PC-3 (cell line): ENCODE results near the gene RABGAP1. TPM values are rescaled to one million over a fixed set of nuclear protein-coding genes. Genes with fewer than 3 reads are reported as not detected.
A peak's percentile ranks its signal among the peaks of the same experiment; 100 is the strongest.
"Not testable (repeated sequence)": the region's sequence is repeated elsewhere in the genome, so short reads cannot be mapped to it uniquely, and the experiment has no call there.

Experiments
- ATAC-seq: fragments of 200-7000 bp; cut with Tn5 transposase; 2 replicates; pipeline ENCODE4 v1.9.1; 2020; ENCODE audit warnings: mild to moderate bottlenecking, moderate library complexity
- BruUV-seq: library from RNA; stranded (reverse); fragments of 400-500 nt; replicated peaks from 2 replicates; lab custom pipeline; 2021; lab: Mats Ljungman, UMichigan
- CTCF ChIA-PET: fragments of 300-600 bp; sonication (Branson Sonifier 250); formaldehyde crosslinking; loops from one replicate; lab custom pipeline; 2022; ENCODE audit warnings: antibody characterized with exemption; lab: Charles Lee
- POLR2A ChIA-PET: fragments of 300-600 bp; sonication (Branson Sonifier 250); formaldehyde crosslinking; loops from one replicate; lab custom pipeline; 2022; ENCODE audit warnings: antibody characterized with exemption; ENCODE audit not compliant: unreplicated experiment; lab: Charles Lee
- DNase-seq: peaks from one replicate; pipeline ENCODE4 v3.0.0-alpha.2; 2015
- H2AFZ ChIP-seq: fragments of 300-600 bp; sonication (generic); 2 replicates; pipeline ENCODE4 v1.6.0; 2016; ENCODE audit warnings: antibody characterized with exemption, low read length
- H3F3A ChIP-seq: fragments of 300-600 bp; sonication (generic); one replicate; pipeline ENCODE4 v1.6.0; 2017; ENCODE audit warnings: antibody characterized with exemption, low read length, control low read depth, mild to moderate bottlenecking; ENCODE audit not compliant: unreplicated experiment
- H3K27ac ChIP-seq: fragments of 300-600 bp; sonication (generic); 2 replicates; pipeline ENCODE4 v1.5.1; 2016; ENCODE audit warnings: mild to moderate bottlenecking, low read length
- H3K27me3 ChIP-seq: fragments of 300-600 bp; sonication (generic); 2 replicates; pipeline ENCODE4 v1.6.1; 2016; ENCODE audit warnings: low read length, mixed read lengths
- H3K36me3 ChIP-seq: fragments of 300-600 bp; sonication (generic); 2 replicates; pipeline ENCODE4 v1.6.1; 2016; ENCODE audit warnings: low read depth, mixed run types, low read length, mixed read lengths
- H3K4me1 ChIP-seq: fragments of 300-600 bp; sonication (generic); 2 replicates; pipeline ENCODE4 v1.5.1; 2016; ENCODE audit warnings: low read length; ENCODE audit not compliant: insufficient read depth
- H3K4me2 ChIP-seq: fragments of 300-600 bp; sonication (generic); 2 replicates; pipeline ENCODE4 v1.6.0; 2016; ENCODE audit warnings: low read length
- H3K4me3 ChIP-seq: fragments of 300-600 bp; sonication (generic); 2 replicates; pipeline ENCODE4 v1.5.1; 2016; ENCODE audit warnings: mild to moderate bottlenecking, low read length, mixed read lengths
- H3K79me2 ChIP-seq: fragments of 300-600 bp; sonication (generic); 2 replicates; pipeline ENCODE4 v1.6.1; 2017; ENCODE audit warnings: low read length, mixed read lengths
- H3K9ac ChIP-seq: fragments of 300-600 bp; sonication (generic); 2 replicates; pipeline ENCODE4 v1.6.0; 2016; ENCODE audit warnings: mild to moderate bottlenecking, low read length
- H3K9me2 ChIP-seq: fragments of 300-600 bp; sonication (generic); replicated peaks from 2 replicates; pipeline ENCODE4 v1.6.1; 2016; ENCODE audit warnings: mixed run types, low read length, mixed read lengths
- H3K9me3 ChIP-seq: fragments of 300-600 bp; sonication (generic); 2 replicates; pipeline ENCODE4 v1.6.1; 2016; ENCODE audit warnings: low read length, mixed read lengths
- H4K20me1 ChIP-seq: fragments of 300-600 bp; sonication (generic); 2 replicates; pipeline ENCODE4 v1.6.1; 2016; ENCODE audit warnings: low read length, mixed read lengths
- EZH2 ChIP-seq: fragments of 300-600 bp; sonication (generic); IDR thresholded peaks from one replicate; pipeline ENCODE4 v1.6.1; 2017; ENCODE audit warnings: antibody characterized with exemption, mild to moderate bottlenecking, low read length; ENCODE audit not compliant: unreplicated experiment
- EZH2phosphoT487 ChIP-seq: fragments of 300-600 bp; sonication (generic); IDR thresholded peaks from 2 replicates; pipeline ENCODE4 v1.6.1; 2018; ENCODE audit warnings: mild to moderate bottlenecking, antibody characterized with exemption, low read length, borderline replicate concordance
- intact Hi-C: fragments of 100-400 bp; cut with micrococcal nuclease; formaldehyde crosslinking; loops from 2 replicates; pipeline ENCODE4 v1.9.0; 2023
- total RNA-seq: library from RNA; depleted of rRNA; stranded (reverse); fragments of >200 nt; gene quantifications from 2 replicates; pipeline ENCODE4 v1.2.3, GENCODE V29; 2014
- TF ChIP-seq, protein P1 (sequence below): fragments of 300-600 bp; sonication (generic); conservative IDR thresholded peaks from 2 replicates; pipeline ENCODE4 v1.5.1; 2017; ENCODE audit warnings: antibody characterized with exemption, low read depth, mild to moderate bottlenecking, low read length

RABGAP1 gene
- total RNA-seq, 1 experiment from 2014 or later: 16.5 TPM

DNA sequence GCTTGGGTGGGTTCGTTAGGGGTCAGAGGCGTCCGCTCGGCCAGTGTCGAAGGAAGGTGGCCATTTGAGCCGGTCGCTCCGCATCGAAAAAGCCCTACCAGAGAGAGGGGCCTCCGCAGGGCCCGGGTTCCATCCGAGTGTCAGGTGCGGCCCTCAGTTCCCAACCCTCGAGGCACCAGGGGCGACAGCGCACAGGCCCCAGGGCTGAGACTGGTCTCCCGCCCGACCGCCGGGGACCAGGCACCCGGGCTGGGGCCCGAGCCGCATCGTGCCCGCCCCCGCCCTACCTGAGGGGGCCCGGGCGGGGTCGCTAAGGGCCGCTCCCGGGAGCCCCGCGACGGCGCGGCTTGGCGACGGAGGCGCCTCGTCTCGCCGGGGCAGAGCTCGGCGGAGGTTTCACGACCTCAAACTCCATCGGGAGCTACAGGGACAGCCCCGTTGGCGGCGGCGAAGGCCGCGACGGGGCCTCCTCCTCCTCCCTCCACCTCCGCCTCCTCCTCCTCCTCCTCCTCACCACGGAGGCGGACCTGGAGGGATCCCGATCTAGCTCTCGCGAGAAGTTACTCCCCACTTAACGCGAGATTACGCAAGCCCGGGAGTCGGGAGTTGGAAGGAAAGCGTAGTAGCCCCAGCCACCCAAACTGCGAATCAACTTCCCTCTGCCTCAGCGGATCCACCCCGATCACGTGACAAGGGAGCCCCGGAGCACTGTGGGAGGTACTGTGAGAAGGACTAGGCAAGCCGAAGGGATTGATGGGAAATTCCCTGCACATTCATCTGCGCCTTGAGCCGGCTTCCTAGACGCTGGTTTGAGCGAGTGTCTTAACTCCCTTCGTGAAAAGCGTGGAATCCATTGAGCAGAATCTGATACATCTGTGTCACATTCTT, 35.8 kb upstream of the RABGAP1 start, which contains the start of gene RC3H2:
Gene RC3H2, minus strand, starts transcription at position 537 of the 888 bp plus-strand sequence. CDS start 7,850 bp downstream, outside the sequence.
- H3K9ac ChIP-seq: peak within 1 kb of the TSS; percentile 99

DNA sequence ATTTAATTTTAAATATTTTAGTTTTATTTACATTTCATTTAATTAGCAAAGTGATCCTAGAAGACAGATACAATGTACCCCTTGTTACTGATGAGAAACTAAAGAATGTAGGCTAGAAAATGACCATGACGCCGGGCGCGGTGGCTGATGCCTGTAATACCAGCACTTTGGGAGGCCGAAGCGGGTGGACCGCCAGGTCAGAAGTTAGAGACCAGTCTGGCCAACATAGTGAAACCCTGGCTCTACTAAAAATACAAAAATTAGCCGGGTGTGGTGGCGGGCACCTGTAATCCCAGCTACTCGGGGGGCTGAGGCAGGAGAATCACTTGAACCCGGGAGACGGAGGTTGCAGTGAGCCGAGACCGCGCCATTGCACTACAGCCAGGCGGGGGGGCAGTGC, 34.7 kb upstream of the RABGAP1 start:
- H3K9me3 ChIP-seq, CTCF ChIA-PET, BruUV-seq, H3K4me1 ChIP-seq, H3K4me2 ChIP-seq, H3K27me3 ChIP-seq, ATAC-seq, intact Hi-C loops, DNase-seq, H3K9ac ChIP-seq, H3K36me3 ChIP-seq, POLR2A ChIA-PET, H2AFZ ChIP-seq, H4K20me1 ChIP-seq, H3K27ac ChIP-seq, H3K4me3 ChIP-seq, H3K9me2 ChIP-seq, H3F3A ChIP-seq: not testable (repeated sequence)
- H3K79me2 ChIP-seq: peaks cover 65% of the 10 kb centered on the region

More for the DNA sequence above, 35.8 kb upstream of the RABGAP1 start, which contains the start of gene RC3H2:
- H3K9me2 ChIP-seq: no peaks in the 10 kb centered on the region
- H3K79me2 ChIP-seq: peaks cover 65% of the 10 kb centered on the region
- no peaks in the 10 kb centered on the region for H4K20me1 ChIP-seq
- intact Hi-C loops: loop anchor here (1.0 to 2.0 kb wide), 2 partner anchors 8 to 36 kb away; partner anchors contain the start of genes RABGAP1 and ZBTB6
- BruUV-seq: TSS peak; percentile 63
- H3K4me1 ChIP-seq: peaks cover 10% of the 10 kb centered on the region; the same call in 1 of the 2 replicates
- H3K4me3 ChIP-seq: peak within 1 kb of the TSS; percentile 96
- H3K36me3 ChIP-seq: no peaks in the 10 kb centered on the region
- peak within 1 kb of the TSS; percentile 82 for H3K4me2 ChIP-seq
- ATAC-seq (peak; percentile 89), DNase-seq (peak; percentile 98)
- ChIA-PET POLR2A (interaction anchor here (0.5 to 1.0 kb wide), 3 partner anchors 9 to 411 kb away, joined by 5 to 7 read pairs (median 5); no protein-coding TSS in a partner anchor), CTCF (interaction anchor here (0.5 kb wide), 1 partner anchor 1941 kb away, joined by 5 read pairs; no protein-coding TSS in a partner anchor)
- no peak for TF ChIP-seq EZH2
- no peak for TF ChIP-seq EZH2phosphoT487
- TF ChIP-seq, protein P1, sequence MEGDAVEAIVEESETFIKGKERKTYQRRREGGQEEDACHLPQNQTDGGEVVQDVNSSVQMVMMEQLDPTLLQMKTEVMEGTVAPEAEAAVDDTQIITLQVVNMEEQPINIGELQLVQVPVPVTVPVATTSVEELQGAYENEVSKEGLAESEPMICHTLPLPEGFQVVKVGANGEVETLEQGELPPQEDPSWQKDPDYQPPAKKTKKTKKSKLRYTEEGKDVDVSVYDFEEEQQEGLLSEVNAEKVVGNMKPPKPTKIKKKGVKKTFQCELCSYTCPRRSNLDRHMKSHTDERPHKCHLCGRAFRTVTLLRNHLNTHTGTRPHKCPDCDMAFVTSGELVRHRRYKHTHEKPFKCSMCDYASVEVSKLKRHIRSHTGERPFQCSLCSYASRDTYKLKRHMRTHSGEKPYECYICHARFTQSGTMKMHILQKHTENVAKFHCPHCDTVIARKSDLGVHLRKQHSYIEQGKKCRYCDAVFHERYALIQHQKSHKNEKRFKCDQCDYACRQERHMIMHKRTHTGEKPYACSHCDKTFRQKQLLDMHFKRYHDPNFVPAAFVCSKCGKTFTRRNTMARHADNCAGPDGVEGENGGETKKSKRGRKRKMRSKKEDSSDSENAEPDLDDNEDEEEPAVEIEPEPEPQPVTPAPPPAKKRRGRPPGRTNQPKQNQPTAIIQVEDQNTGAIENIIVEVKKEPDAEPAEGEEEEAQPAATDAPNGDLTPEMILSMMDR: no peak
- H3K27me3 ChIP-seq: no peaks in the 10 kb centered on the region
- H2AFZ ChIP-seq: peak within 1 kb of the TSS; percentile 94
- H3F3A ChIP-seq: no peaks in the 10 kb centered on the region
- peak within 1 kb of the TSS; percentile 64 for H3K27ac ChIP-seq
- no peaks in the 10 kb centered on the region for H3K9me3 ChIP-seq

DNA sequence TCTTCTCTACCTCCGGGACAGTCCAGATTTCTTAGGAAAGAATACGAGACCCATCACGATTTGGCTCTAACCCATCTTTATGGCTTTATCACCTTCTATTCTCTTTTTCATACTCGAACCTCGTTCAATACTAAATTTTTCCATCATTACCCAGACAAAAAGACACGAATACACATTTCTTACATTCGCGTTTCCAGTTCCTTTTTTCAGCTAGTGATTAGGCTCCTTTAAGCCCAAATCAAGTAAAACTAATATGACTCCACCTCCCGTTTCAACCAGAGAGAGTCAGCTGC, 28.2 kb upstream of the RABGAP1 start:
- H3K4me3 ChIP-seq: peak overlapping the region; percentile 98
- intact Hi-C loops: loop anchor here (5.0 kb wide), 1 partner anchor 80 kb away; no protein-coding TSS in a partner anchor
- TSS peak; percentile 60 for BruUV-seq
- H3K4me2 ChIP-seq: peak overlapping the region; percentile 96
- peaks cover 10% of the 10 kb centered on the region; the same call in 1 of the 2 replicates for H3K4me1 ChIP-seq
- no peaks in the 10 kb centered on the region for H4K20me1 ChIP-seq
- H3K36me3 ChIP-seq: peaks cover 13% of the 10 kb centered on the region; the same call in 1 of the 2 replicates
- ChIA-PET CTCF (interaction anchor here (0.6 to 1.0 kb wide), 2 partner anchors 32 to 79 kb away, joined by 5 to 12 read pairs; no protein-coding TSS in a partner anchor), POLR2A (interaction anchor here (0.5 kb wide), 1 partner anchor 42 kb away, joined by 4 read pairs; no protein-coding TSS in a partner anchor)
- H3K27me3 ChIP-seq: no peaks in the 10 kb centered on the region
- TF ChIP-seq, protein P1: no peak
- TF ChIP-seq EZH2phosphoT487 (no peak), EZH2 (no peak)
- H3F3A ChIP-seq: no peaks in the 10 kb centered on the region
- peaks cover 45% of the 10 kb centered on the region for H3K79me2 ChIP-seq
- no peak for DNase-seq
- no peak for ATAC-seq
- H3K9me3 ChIP-seq: no peaks in the 10 kb centered on the region
- no peaks in the 10 kb centered on the region for H3K9me2 ChIP-seq
- H3K9ac ChIP-seq: peak overlapping the region; percentile 88
- H2AFZ ChIP-seq: peak overlapping the region; percentile 89
- peak overlapping the region; percentile 80 for H3K27ac ChIP-seq
